HepG2 (cell line): ENCODE data around the gene HPS4. TPM values are rescaled to one million over a fixed set of nuclear protein-coding genes. Genes with fewer than 3 reads are reported as not detected.

Experiments used
- HNF4A ChIP-seq: sonication (generic); formaldehyde crosslinking; IDR thresholded peaks from 2 replicates; pipeline ENCODE4 v1.4.0; 2020; ENCODE audit warnings: missing genetic modification reagents
- JUNB ChIP-seq: sonication (generic); formaldehyde crosslinking; IDR thresholded peaks from 2 replicates; pipeline ENCODE4 v1.8.0; 2022; ENCODE audit warnings: missing genetic modification reagents, mild to moderate bottlenecking, borderline replicate concordance
- MTA3 ChIP-seq: sonication (generic); formaldehyde crosslinking; IDR thresholded peaks from 2 replicates; pipeline ENCODE4 v1.4.0; 2020; ENCODE audit warnings: missing genetic modification reagents
- ZFY ChIP-seq: sonication (generic); formaldehyde crosslinking; IDR thresholded peaks from 2 replicates; pipeline ENCODE4 v1.4.0; 2020; ENCODE audit warnings: missing genetic modification reagents
- ZNF143 ChIP-seq: sonication (generic); formaldehyde crosslinking; IDR thresholded peaks from 2 replicates; pipeline ENCODE4 v1.4.0; 2020; ENCODE audit warnings: missing genetic modification reagents
- ZNF619 ChIP-seq: sonication (generic); formaldehyde crosslinking; IDR thresholded peaks from 2 replicates; pipeline ENCODE4 v1.4.0; 2020; ENCODE audit warnings: mild to moderate bottlenecking, missing genetic modification reagents
- ZNF687 ChIP-seq: sonication (generic); formaldehyde crosslinking; IDR thresholded peaks from 2 replicates; pipeline ENCODE4 v1.5.1; 2020; ENCODE audit warnings: mild to moderate bottlenecking, missing genetic modification reagents, moderate library complexity
- polyA plus RNA-seq, 8 experiments: library from polyadenylated mRNA; depleted of rRNA in 3 of 8; stranded (reverse) in 7 of 8; unstranded in 1 of 8; fragments of >200 nt; fragmentation: Illumina TruSeq in 4 of 8; extraction: Trizol in 4 of 8; gene quantifications; 2 replicates each; pipeline versions ENCODE4 v1.2.1 to v1.2.3, GENCODE V29; 2011 to 2016; ENCODE audit warnings: low read depth in 4 of 8, missing spikeins in 1 of 8, mixed read lengths in 1 of 8; ENCODE audit not compliant: insufficient read depth in 1 of 8
- total RNA-seq, 5 experiments: library from RNA; depleted of rRNA; stranded (reverse); fragments of >200 nt; fragmentation: Illumina TruSeq; extraction: Trizol; gene quantifications; 2 replicates each; pipeline ENCODE4 v1.2.3, GENCODE V29; 2016; ENCODE audit warnings: low read depth in 1 of 5
- TF ChIP-seq, protein P1 (sequence below): sonication (generic); formaldehyde crosslinking; IDR thresholded peaks from 2 replicates; pipeline ENCODE4 v1.8.1; 2023; ENCODE audit warnings: mild to moderate bottlenecking, moderate library complexity, missing genetic modification reagents

HPS4 gene
- total and polyA plus RNA-seq, 2 of the 13 experiments (the other 11 are each of a cell fraction or from before 2014, with no cell fraction given) = 27.4 to 34.0 TPM

DNA sequence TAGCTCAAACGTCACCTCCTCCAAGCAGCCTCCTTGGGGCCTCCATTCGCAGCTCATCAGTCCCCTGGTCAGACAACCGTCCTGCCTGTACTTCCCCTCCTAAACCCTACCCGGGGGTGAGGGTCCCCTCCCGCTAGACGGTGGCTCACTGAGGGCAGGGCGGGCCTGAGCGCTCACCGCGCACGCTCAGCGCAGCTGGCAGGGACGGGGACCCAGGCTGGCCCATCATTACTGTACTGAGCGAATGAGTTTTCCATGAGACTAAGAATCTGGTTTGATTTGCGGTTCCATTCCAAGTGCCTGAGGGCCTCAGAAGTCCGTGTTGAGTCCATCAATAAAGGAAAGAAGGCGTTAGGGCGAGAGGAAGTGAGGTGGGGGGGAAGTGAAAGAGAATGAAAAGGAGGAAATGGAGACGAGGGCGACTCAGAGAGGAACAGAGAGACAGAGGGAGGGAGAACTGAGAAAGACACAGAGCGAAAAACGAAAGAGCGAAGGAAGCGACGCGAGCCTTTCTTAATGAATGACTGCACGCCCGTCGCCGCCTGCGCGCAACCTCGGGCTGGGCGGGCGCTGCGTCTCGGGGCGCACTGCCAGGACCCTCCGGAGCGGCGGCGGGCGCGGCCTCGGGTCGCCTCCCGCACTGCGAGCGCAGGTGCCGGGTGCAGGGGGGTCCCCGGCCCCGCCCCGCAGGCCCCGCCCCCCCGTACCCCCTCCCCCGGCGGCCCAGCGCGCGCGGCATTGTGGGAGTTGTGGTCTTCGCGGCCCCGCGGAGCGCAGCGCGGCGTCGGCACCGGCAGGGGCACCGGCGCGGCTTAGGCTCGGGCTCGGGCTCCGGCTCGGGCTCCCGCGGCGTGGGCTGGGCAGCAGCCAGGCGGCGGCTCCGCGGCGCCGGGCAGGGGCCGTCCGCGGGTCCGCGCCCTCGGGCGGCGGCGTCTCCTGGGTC is 54.8 kb downstream of the HPS4 start, which contains the start of gene ASPHD2 (continued):
- TF ChIP-seq ZNF687 (peak; percentile 23; the same call in 1 of the 2 replicates), HNF4A (CRISPR knock-in tag) (no peak), JUNB (CRISPR knock-in tag) (no peak), ZFY (CRISPR knock-in tag) (0 out of 2 replicates have a peak, but pooled peaks have one; percentile 21), MTA3 (CRISPR knock-in tag) (no peak), ZNF143 (CRISPR knock-in tag) (peak; percentile 77), ZNF619 (CRISPR knock-in tag) (no peak)
- TF ChIP-seq, protein P1, sequence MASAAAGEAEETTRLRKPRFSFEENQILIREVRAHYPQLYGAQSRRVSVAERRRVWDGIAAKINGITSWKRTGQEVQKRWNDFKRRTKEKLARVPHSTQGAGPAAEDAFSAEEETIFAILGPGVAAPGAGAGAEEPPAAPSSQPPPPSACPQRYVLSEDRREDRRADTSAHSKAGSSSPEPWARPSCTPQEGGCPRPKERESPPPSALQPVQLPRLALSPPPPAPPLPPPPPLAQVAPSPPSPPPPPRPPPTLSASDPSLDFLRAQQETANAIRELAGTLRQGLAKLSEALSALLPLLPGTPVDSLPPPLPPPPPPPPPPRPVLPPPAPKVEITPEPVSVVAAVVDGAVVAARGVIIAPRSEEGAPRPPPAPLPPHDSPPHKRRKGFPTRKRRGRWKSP (CRISPR knock-in tag) = 0 out of 2 replicates have a peak, but pooled peaks have one; percentile 34
